ENCODE data around the gene NFIA.

The NFIA gene

GRCh38 chr1:61377242-61377958 is 295.0 kb downstream of the NFIA start:
- no peaks in the 10 kb centered on the region for H3K27me3 ChIP-seq (ENCODE audit: insufficient read depth, low read depth)
- no peaks in the 10 kb centered on the region for H4K20me1 ChIP-seq (ENCODE audit: insufficient read depth)
- no peaks in the 10 kb centered on the region for H3K79me2 ChIP-seq (ENCODE audit: insufficient read depth, low read depth)
- H3K4me2 ChIP-seq = peak overlapping the region; percentile 10; the same call in 1 of the 2 replicates
- H3K4me3 ChIP-seq (IDR thresholded peaks at IDR 0.05; ENCODE audit: insufficient read depth, low read depth, low read length) = no peak overlapping the region
- no peaks in the 10 kb centered on the region for H3K36me3 ChIP-seq (ENCODE audit: insufficient read depth)
- H3K4me1 ChIP-seq (ENCODE audit: low read depth, poor library complexity, severe bottlenecking) = peaks cover 14% of the 10 kb centered on the region
- no peak for TF ChIP-seq CTCF (conservative IDR thresholded peaks at IDR 0.05; ENCODE audit: low read depth, low read length)
- H3K27ac ChIP-seq = no peak overlapping the region
- H2AFZ ChIP-seq (ENCODE audit: low read depth) = no peak overlapping the region
- no peak overlapping the region for H3K9ac ChIP-seq

- no peaks in the 10 kb centered on the region for H3K27me3 ChIP-seq (ENCODE audit: insufficient read depth, low read depth)
- H3K4me2 ChIP-seq = no peak overlapping the region
- H3K4me3 ChIP-seq (IDR thresholded peaks at IDR 0.05; ENCODE audit: insufficient read depth, low read depth, low read length) = no peak overlapping the region
- H3K36me3 ChIP-seq (ENCODE audit: insufficient read depth) = no peaks in the 10 kb centered on the region
- H3K4me1 ChIP-seq (ENCODE audit: low read depth, poor library complexity, severe bottlenecking) = peaks cover 14% of the 10 kb centered on the region
- no peak overlapping the region for H3K27ac ChIP-seq
- TF ChIP-seq CTCF (conservative IDR thresholded peaks at IDR 0.05; ENCODE audit: low read depth, low read length) = no peak
- H2AFZ ChIP-seq (ENCODE audit: low read depth) = no peak overlapping the region
- H3K9ac ChIP-seq = no peak overlapping the region
- H3K79me2 ChIP-seq (ENCODE audit: insufficient read depth, low read depth) = no peaks in the 10 kb centered on the region
- no peaks in the 10 kb centered on the region for H4K20me1 ChIP-seq (ENCODE audit: insufficient read depth)
Measured at GRCh38 chr1:61378494-61379180, 296.3 kb downstream of the NFIA start.

- Histone ChIP-seq H4K20me1 (ENCODE audit: insufficient read depth) (no peaks in the 10 kb centered on the region), H3K9ac (no peak overlapping the region), H3K4me2 (no peak overlapping the region), H3K27ac (no peak overlapping the region), H3K27me3 (ENCODE audit: insufficient read depth, low read depth) (no peaks in the 10 kb centered on the region), H2AFZ (ENCODE audit: low read depth) (no peak overlapping the region), H3K4me1 (ENCODE audit: low read depth, poor library complexity, severe bottlenecking) (peaks cover 9% of the 10 kb centered on the region), H3K79me2 (ENCODE audit: insufficient read depth, low read depth) (no peaks in the 10 kb centered on the region), H3K36me3 (ENCODE audit: insufficient read depth) (no peaks in the 10 kb centered on the region), H3K4me3 (IDR thresholded peaks at IDR 0.05; ENCODE audit: insufficient read depth, low read depth, low read length) (no peak overlapping the region)
- no peak for TF ChIP-seq CTCF (conservative IDR thresholded peaks at IDR 0.05; ENCODE audit: low read depth, low read length)
Measured at GRCh38 chr1:61379693-61380092, 297.3 kb downstream of the NFIA start.

- no peak overlapping the region for H3K27ac ChIP-seq
- H2AFZ ChIP-seq (ENCODE audit: low read depth) = no peak overlapping the region
- H3K36me3 ChIP-seq (ENCODE audit: insufficient read depth) = no peaks in the 10 kb centered on the region
- peaks cover 9% of the 10 kb centered on the region for H3K4me1 ChIP-seq (ENCODE audit: low read depth, poor library complexity, severe bottlenecking)
- H3K4me2 ChIP-seq = no peak overlapping the region
- H3K27me3 ChIP-seq (ENCODE audit: insufficient read depth, low read depth) = no peaks in the 10 kb centered on the region
- TF ChIP-seq CTCF (conservative IDR thresholded peaks at IDR 0.05; ENCODE audit: low read depth, low read length) = no peak
- no peak overlapping the region for H3K4me3 ChIP-seq (IDR thresholded peaks at IDR 0.05; ENCODE audit: insufficient read depth, low read depth, low read length)
- H3K79me2 ChIP-seq (ENCODE audit: insufficient read depth, low read depth) = no peaks in the 10 kb centered on the region
- no peaks in the 10 kb centered on the region for H4K20me1 ChIP-seq (ENCODE audit: insufficient read depth)
- H3K9ac ChIP-seq = no peak overlapping the region
Measured at GRCh38 chr1:61380561-61380960, 298.2 kb downstream of the NFIA start.
